K562 (cell line): ENCODE results near the gene HK1. TPM values are rescaled to one million over a fixed set of nuclear protein-coding genes. Genes with fewer than 3 reads are reported as not detected.

Experiments
- ARID1B ChIP-seq: fragments of 450-650 bp; IDR thresholded peaks from 2 replicates; pipeline ENCODE4 v1.6.1; 2016; ENCODE audit warnings: antibody characterized with exemption, mild to moderate bottlenecking, inconsistent platforms
- CBFA2T3 ChIP-seq: fragments of 450-650 bp; IDR thresholded peaks from 2 replicates; pipeline ENCODE4 v1.6.1; 2017
- HDAC3 ChIP-seq: fragments of 450-650 bp; IDR thresholded peaks from 2 replicates; pipeline ENCODE4 v1.6.1; 2018; ENCODE audit warnings: borderline replicate concordance, mild to moderate bottlenecking, moderate library complexity; ENCODE audit not compliant: partially characterized antibody
- HIVEP1 ChIP-seq: fragments of 250-450 bp; sonication (Bioruptor Pico); IDR thresholded peaks from 2 replicates; pipeline ENCODE4 v1.4.0; 2020; ENCODE audit warnings: mild to moderate bottlenecking
- LCOR ChIP-seq: sonication (generic); formaldehyde crosslinking; IDR thresholded peaks from 2 replicates; pipeline ENCODE4 v1.8.0; 2022; ENCODE audit warnings: mild to moderate bottlenecking, missing genetic modification reagents
- MAFF ChIP-seq: IDR thresholded peaks from 2 replicates; pipeline ENCODE4 v1.6.1; 2012; ENCODE audit warnings: low read length, improper control_type of control experiment
- PBX2 ChIP-seq, 2 experiments: IDR thresholded peaks in 1 of 2; conservative IDR thresholded peaks in 1 of 2; 2 replicates each; pipeline ENCODE4 v1.6.1; 2016; ENCODE audit warnings: low read depth in 2 of 2, mild to moderate bottlenecking in 1 of 2, missing compliant biosample characterization in 1 of 2, missing genetic modification characterization in 1 of 2, moderate library complexity in 1 of 2
- POLR2AphosphoS5 ChIP-seq: IDR thresholded peaks from 2 replicates; pipeline ENCODE4 v1.6.1; 2011; ENCODE audit warnings: mild to moderate bottlenecking, low read depth, low read length, moderate library complexity; ENCODE audit not compliant: control insufficient read depth, insufficient read depth
- PPARD ChIP-seq: fragments of 250-450 bp; sonication (Bioruptor Pico); IDR thresholded peaks from 2 replicates; pipeline ENCODE4 v1.8.0; 2022; ENCODE audit warnings: inconsistent platforms, mild to moderate bottlenecking, moderate library complexity
- RBFOX2 ChIP-seq: fragments of 200-400 bp; formaldehyde crosslinking; IDR thresholded peaks from 2 replicates; pipeline ENCODE4 v1.6.1; 2017; ENCODE audit warnings: low read depth, mild to moderate bottlenecking, low read length, moderate library complexity
- RBM14 ChIP-seq: fragments of 200-400 bp; formaldehyde crosslinking; IDR thresholded peaks from 2 replicates; pipeline ENCODE4 v1.6.1; 2018; ENCODE audit warnings: low read depth, mild to moderate bottlenecking, low read length, moderate library complexity, borderline replicate concordance; ENCODE audit not compliant: insufficient read depth
- ZNF133 ChIP-seq: fragments of 250-450 bp; sonication (Bioruptor Pico); IDR thresholded peaks from 2 replicates; pipeline ENCODE4 v1.4.0; 2020; ENCODE audit warnings: mild to moderate bottlenecking
- polyA plus RNA-seq, 8 experiments: library from polyadenylated mRNA; depleted of rRNA in 4 of 8; stranded (reverse) in 5 of 8; unstranded in 3 of 8; fragments of >200 nt; fragmentation: Nextera tagmentation in 2 of 8; fragmentation: Illumina TruSeq in 1 of 8; extraction: Ambion mirVana in 2 of 8; extraction: Trizol in 1 of 8; gene quantifications; 2 replicates each; pipeline versions ENCODE4 v1.2.1 to v1.2.3, GENCODE V29; 2011 to 2014; ENCODE audit warnings: inconsistent platforms in 1 of 8, missing spikeins in 1 of 8
- total RNA-seq, 7 experiments: library from RNA; depleted of rRNA in 6 of 7; stranded (reverse); fragments of >200 nt in 6 of 7; fragmentation: Illumina TruSeq in 2 of 7; extraction: Trizol in 2 of 7; gene quantifications; 2 replicates each; pipeline versions ENCODE4 v1.2.1 to v1.2.3, GENCODE V29; 2011 to 2021; ENCODE audit warnings: low replicate concordance in 1 of 7

Gene HK1
- total and polyA plus RNA-seq, 9 of the 15 experiments (the other 6 are each of a cell fraction or from before 2014, with no cell fraction given), result 29.2 to 444 (median 193) TPM

GRCh38 chr10:69292459-69292858 lies 14.2 kb downstream of the HK1 start (continued):
- no peak for TF ChIP-seq RBFOX2
- TF ChIP-seq PPARD, result no peak
- TF ChIP-seq RBM14, result no peak
- no peak for TF ChIP-seq ZNF133 (CRISPR knock-in tag)
- TF ChIP-seq LCOR, result no peak
- peak; percentile 65 for TF ChIP-seq CBFA2T3
- TF ChIP-seq HIVEP1 (CRISPR knock-in tag), result no peak
- no peak for TF ChIP-seq MAFF
- TF ChIP-seq HDAC3, result no peak
- no peak for TF ChIP-seq PBX2 (CRISPR knock-in tag; IDR thresholded peaks at IDR 0.05; ENCODE audit: low read depth)
- no peak for TF ChIP-seq PBX2 (tag; conservative IDR thresholded peaks at IDR 0.05; ENCODE audit: low read depth)
- peak; percentile 45; the same call in 1 of the 2 replicates for TF ChIP-seq ARID1B
- TF ChIP-seq POLR2AphosphoS5, result no peak
